WTC11 (cell line): ENCODE data around the gene HPN. TPM values are rescaled to one million over a fixed set of nuclear protein-coding genes. Genes with fewer than 3 reads are reported as not detected.

ENCODE experiments used
- ATAC-seq: fragments of 200-7000 bp; cut with Tn5 transposase; 2 replicates; pipeline ENCODE4 v1.10.0; 2021; ENCODE audit warnings: mild to moderate bottlenecking, moderate library complexity
- CTCF ChIA-PET: fragments of 300-600 bp; sonication (Branson Sonifier 250); formaldehyde crosslinking; loops from one replicate; lab custom pipeline; 2021; ENCODE audit warnings: antibody characterized with exemption; lab: Charles Lee
- POLR2A ChIA-PET: fragments of 350-600 bp; sonication (Branson Sonifier 250); formaldehyde crosslinking; loops from one replicate; lab custom pipeline; 2021; ENCODE audit warnings: antibody characterized with exemption; lab: Charles Lee
- DNase-seq: peaks from one replicate; pipeline ENCODE4 v3.0.0; 2021; ENCODE audit warnings: low spot score
- H3K27ac Mint-ChIP-seq: 2 replicates; pipeline ENCODE4 v1.8.0; 2021; ENCODE audit warnings: mixed read lengths
- H3K27me3 Mint-ChIP-seq: 2 replicates; pipeline ENCODE4 v1.8.0; 2021; ENCODE audit warnings: low read depth, mild to moderate bottlenecking, moderate library complexity, mixed read lengths
- H3K36me3 Mint-ChIP-seq: 2 replicates; pipeline ENCODE4 v1.8.0; 2021; ENCODE audit warnings: mixed read lengths
- H3K4me1 Mint-ChIP-seq: 2 replicates; pipeline ENCODE4 v1.8.0; 2022; ENCODE audit warnings: mixed read lengths
- H3K4me3 Mint-ChIP-seq: 2 replicates; pipeline ENCODE4 v1.8.0; 2021; ENCODE audit warnings: mild to moderate bottlenecking, moderate library complexity, mixed read lengths
- H3K9me3 Mint-ChIP-seq: 2 replicates; pipeline ENCODE4 v1.8.0; 2021; ENCODE audit warnings: mixed read lengths
- ATF1 ChIP-seq: sonication (generic); formaldehyde crosslinking; IDR thresholded peaks from 2 replicates; pipeline ENCODE4 v1.8.1; 2023; ENCODE audit warnings: mild to moderate bottlenecking, moderate library complexity, missing genetic modification reagents
- CREB1 ChIP-seq: sonication (generic); formaldehyde crosslinking; IDR thresholded peaks from 2 replicates; pipeline ENCODE4 v1.8.0; 2023; ENCODE audit warnings: mild to moderate bottlenecking, missing genetic modification reagents
- CTCF ChIP-seq: fragments of 200-600 bp; IDR thresholded peaks from 2 replicates; pipeline ENCODE4 v1.8.0; 2022; ENCODE audit warnings: antibody characterized with exemption
- EMX1 ChIP-seq: fragments of 250-450 bp; sonication (Bioruptor Pico); IDR thresholded peaks from 2 replicates; pipeline ENCODE4 v1.8.0; 2021; ENCODE audit warnings: mild to moderate bottlenecking
- FOXP1 ChIP-seq: sonication (generic); formaldehyde crosslinking; IDR thresholded peaks from 2 replicates; pipeline ENCODE4 v1.8.0; 2022; ENCODE audit warnings: missing genetic modification reagents, mild to moderate bottlenecking, moderate library complexity, borderline replicate concordance
- GABPB1 ChIP-seq: sonication (generic); formaldehyde crosslinking; IDR thresholded peaks from 2 replicates; pipeline ENCODE4 v1.8.1; 2023; ENCODE audit warnings: mild to moderate bottlenecking, missing genetic modification reagents
- GTF2I ChIP-seq: fragments of 250-450 bp; sonication (Bioruptor Pico); conservative IDR thresholded peaks from 2 replicates; pipeline ENCODE4 v1.4.0; 2021; ENCODE audit warnings: mild to moderate bottlenecking
- NFATC4 ChIP-seq: fragments of 250-450 bp; sonication (Bioruptor Pico); IDR thresholded peaks from 2 replicates; pipeline ENCODE4 v1.9.0; 2021; ENCODE audit warnings: mild to moderate bottlenecking
- NFE2L1 ChIP-seq: sonication (generic); formaldehyde crosslinking; IDR thresholded peaks from 2 replicates; pipeline ENCODE4 v1.8.1; 2023; ENCODE audit warnings: missing genetic modification reagents
- NFYB ChIP-seq: sonication (generic); formaldehyde crosslinking; conservative IDR thresholded peaks from 2 replicates; pipeline ENCODE4 v1.8.0; 2022; ENCODE audit warnings: low read depth, missing genetic modification reagents
- NR2C2 ChIP-seq: sonication (generic); formaldehyde crosslinking; IDR thresholded peaks from 2 replicates; pipeline ENCODE4 v1.8.0; 2022; ENCODE audit warnings: mild to moderate bottlenecking, missing genetic modification reagents
- NR3C1 ChIP-seq: sonication (generic); formaldehyde crosslinking; conservative IDR thresholded peaks from 2 replicates; pipeline ENCODE4 v1.8.1; 2023; ENCODE audit warnings: low read depth, mild to moderate bottlenecking, missing genetic modification reagents
- TCF7 ChIP-seq: sonication (generic); formaldehyde crosslinking; IDR thresholded peaks from 2 replicates; pipeline ENCODE4 v1.8.0; 2022; ENCODE audit warnings: mild to moderate bottlenecking, low read depth, missing genetic modification reagents, moderate library complexity
- TEAD1 ChIP-seq: sonication (generic); formaldehyde crosslinking; IDR thresholded peaks from 2 replicates; pipeline ENCODE4 v1.8.0; 2022; ENCODE audit warnings: mild to moderate bottlenecking, missing genetic modification reagents
- TEAD4 ChIP-seq: sonication (generic); formaldehyde crosslinking; IDR thresholded peaks from 2 replicates; pipeline ENCODE4 v1.8.0; 2022; ENCODE audit warnings: mild to moderate bottlenecking, missing genetic modification reagents
- ZNF263 ChIP-seq: sonication (generic); formaldehyde crosslinking; IDR thresholded peaks from 2 replicates; pipeline ENCODE4 v1.8.1; 2022; ENCODE audit warnings: low read depth, mild to moderate bottlenecking, moderate library complexity, missing genetic modification reagents
- ZNF423 ChIP-seq: fragments of 250-450 bp; sonication (Bioruptor Pico); IDR thresholded peaks from 2 replicates; pipeline ENCODE4 v2.1.2; 2022; ENCODE audit warnings: mild to moderate bottlenecking, moderate library complexity
- total RNA-seq: library from RNA; stranded (reverse); gene quantifications from 3 replicates; pipeline ENCODE4 v1.2.3, GENCODE V29; 2021
- TF ChIP-seq, protein P1 (sequence below): sonication (generic); formaldehyde crosslinking; IDR thresholded peaks from 2 replicates; pipeline ENCODE4 v1.8.1; 2023; ENCODE audit warnings: mild to moderate bottlenecking, missing genetic modification reagents
- TF ChIP-seq, protein P2 (sequence below): fragments of 250-450 bp; sonication (Bioruptor Pico); IDR thresholded peaks from 2 replicates; pipeline ENCODE4 v1.9.0; 2021; ENCODE audit warnings: mild to moderate bottlenecking
- TF ChIP-seq, protein P3 (sequence below): fragments of 250-450 bp; sonication (Bioruptor Pico); IDR thresholded peaks from 2 replicates; pipeline ENCODE4 v2.1.2; 2022; ENCODE audit warnings: mild to moderate bottlenecking, moderate library complexity
- TF ChIP-seq, protein P4 (sequence below): sonication (generic); formaldehyde crosslinking; IDR thresholded peaks from 2 replicates; pipeline ENCODE4 v1.8.0; 2023; ENCODE audit warnings: mild to moderate bottlenecking, missing genetic modification reagents

HPN gene
- total RNA-seq, 1 experiment from 2014 or later: 20.8 TPM

- no peak for ATAC-seq
- DNase-seq: no peak
- CTCF ChIA-PET: interaction anchor here (1.9 to 3.1 kb wide), 2 partner anchors 16 to 81 kb away, joined by 9 to 16 read pairs; no protein-coding TSS in a partner anchor
Observed at GRCh38 chr19:35059799-35060091, 18.2 kb downstream of the HPN start.

GRCh38 chr19:35060160-35060855 is 18.8 kb downstream of the HPN start:
- Mint-ChIP-seq H3K27me3 (peaks cover 28% of the 10 kb centered on the region), H3K9me3 (no peaks in the 10 kb centered on the region), H3K36me3 (no peaks in the 10 kb centered on the region), H3K27ac (no peak overlapping the region), H3K4me1 (peaks cover 14% of the 10 kb centered on the region), H3K4me3 (no peak overlapping the region)
- no peak for DNase-seq
- ChIA-PET POLR2A (no interaction called here), CTCF (interaction anchor here (1.9 to 3.1 kb wide), 2 partner anchors 16 to 81 kb away, joined by 9 to 16 read pairs; no protein-coding TSS in a partner anchor)
- ATAC-seq: no peak
- no peak for TF ChIP-seq TEAD4
- TF ChIP-seq, protein P1, sequence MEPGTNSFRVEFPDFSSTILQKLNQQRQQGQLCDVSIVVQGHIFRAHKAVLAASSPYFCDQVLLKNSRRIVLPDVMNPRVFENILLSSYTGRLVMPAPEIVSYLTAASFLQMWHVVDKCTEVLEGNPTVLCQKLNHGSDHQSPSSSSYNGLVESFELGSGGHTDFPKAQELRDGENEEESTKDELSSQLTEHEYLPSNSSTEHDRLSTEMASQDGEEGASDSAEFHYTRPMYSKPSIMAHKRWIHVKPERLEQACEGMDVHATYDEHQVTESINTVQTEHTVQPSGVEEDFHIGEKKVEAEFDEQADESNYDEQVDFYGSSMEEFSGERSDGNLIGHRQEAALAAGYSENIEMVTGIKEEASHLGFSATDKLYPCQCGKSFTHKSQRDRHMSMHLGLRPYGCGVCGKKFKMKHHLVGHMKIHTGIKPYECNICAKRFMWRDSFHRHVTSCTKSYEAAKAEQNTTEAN (CRISPR knock-in tag): no peak
- no peak for TF ChIP-seq ZNF263
- no peak for TF ChIP-seq TCF7 (CRISPR knock-in tag)
- TF ChIP-seq, protein P2, sequence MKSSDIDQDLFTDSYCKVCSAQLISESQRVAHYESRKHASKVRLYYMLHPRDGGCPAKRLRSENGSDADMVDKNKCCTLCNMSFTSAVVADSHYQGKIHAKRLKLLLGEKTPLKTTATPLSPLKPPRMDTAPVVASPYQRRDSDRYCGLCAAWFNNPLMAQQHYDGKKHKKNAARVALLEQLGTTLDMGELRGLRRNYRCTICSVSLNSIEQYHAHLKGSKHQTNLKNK (CRISPR knock-in tag): no peak
- TF ChIP-seq NFYB (CRISPR knock-in tag): no peak
- TF ChIP-seq, protein P3, sequence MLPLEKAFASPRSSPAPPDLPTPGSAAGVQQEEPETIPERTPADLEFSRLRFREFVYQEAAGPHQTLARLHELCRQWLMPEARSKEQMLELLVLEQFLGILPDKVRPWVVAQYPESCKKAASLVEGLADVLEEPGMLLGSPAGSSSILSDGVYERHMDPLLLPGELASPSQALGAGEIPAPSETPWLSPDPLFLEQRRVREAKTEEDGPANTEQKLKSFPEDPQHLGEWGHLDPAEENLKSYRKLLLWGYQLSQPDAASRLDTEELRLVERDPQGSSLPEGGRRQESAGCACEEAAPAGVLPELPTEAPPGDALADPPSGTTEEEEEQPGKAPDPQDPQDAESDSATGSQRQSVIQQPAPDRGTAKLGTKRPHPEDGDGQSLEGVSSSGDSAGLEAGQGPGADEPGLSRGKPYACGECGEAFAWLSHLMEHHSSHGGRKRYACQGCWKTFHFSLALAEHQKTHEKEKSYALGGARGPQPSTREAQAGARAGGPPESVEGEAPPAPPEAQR (CRISPR knock-in tag): no peak
- no peak for TF ChIP-seq CREB1 (CRISPR knock-in tag)
- no peak for TF ChIP-seq EMX1 (CRISPR knock-in tag)
- TF ChIP-seq NR2C2 (CRISPR knock-in tag): no peak
- TF ChIP-seq GABPB1 (CRISPR knock-in tag): no peak
- TF ChIP-seq, protein P4, sequence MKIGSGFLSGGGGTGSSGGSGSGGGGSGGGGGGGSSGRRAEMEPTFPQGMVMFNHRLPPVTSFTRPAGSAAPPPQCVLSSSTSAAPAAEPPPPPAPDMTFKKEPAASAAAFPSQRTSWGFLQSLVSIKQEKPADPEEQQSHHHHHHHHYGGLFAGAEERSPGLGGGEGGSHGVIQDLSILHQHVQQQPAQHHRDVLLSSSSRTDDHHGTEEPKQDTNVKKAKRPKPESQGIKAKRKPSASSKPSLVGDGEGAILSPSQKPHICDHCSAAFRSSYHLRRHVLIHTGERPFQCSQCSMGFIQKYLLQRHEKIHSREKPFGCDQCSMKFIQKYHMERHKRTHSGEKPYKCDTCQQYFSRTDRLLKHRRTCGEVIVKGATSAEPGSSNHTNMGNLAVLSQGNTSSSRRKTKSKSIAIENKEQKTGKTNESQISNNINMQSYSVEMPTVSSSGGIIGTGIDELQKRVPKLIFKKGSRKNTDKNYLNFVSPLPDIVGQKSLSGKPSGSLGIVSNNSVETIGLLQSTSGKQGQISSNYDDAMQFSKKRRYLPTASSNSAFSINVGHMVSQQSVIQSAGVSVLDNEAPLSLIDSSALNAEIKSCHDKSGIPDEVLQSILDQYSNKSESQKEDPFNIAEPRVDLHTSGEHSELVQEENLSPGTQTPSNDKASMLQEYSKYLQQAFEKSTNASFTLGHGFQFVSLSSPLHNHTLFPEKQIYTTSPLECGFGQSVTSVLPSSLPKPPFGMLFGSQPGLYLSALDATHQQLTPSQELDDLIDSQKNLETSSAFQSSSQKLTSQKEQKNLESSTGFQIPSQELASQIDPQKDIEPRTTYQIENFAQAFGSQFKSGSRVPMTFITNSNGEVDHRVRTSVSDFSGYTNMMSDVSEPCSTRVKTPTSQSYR (CRISPR knock-in tag): no peak
- TF ChIP-seq NFATC4 (CRISPR knock-in tag): no peak
- no peak for TF ChIP-seq TEAD1 (CRISPR knock-in tag)

More at GRCh38 chr19:35059799-35060091, 18.2 kb downstream of the HPN start:
- Mint-ChIP-seq H3K27me3 (peaks cover 24% of the 10 kb centered on the region), H3K27ac (no peak overlapping the region), H3K9me3 (no peaks in the 10 kb centered on the region)
- TF ChIP-seq CTCF (no peak), ZNF423 (CRISPR knock-in tag) (no peak), GTF2I (CRISPR knock-in tag) (no peak), NFE2L1 (CRISPR knock-in tag) (no peak), NR3C1 (CRISPR knock-in tag) (no peak), FOXP1 (CRISPR knock-in tag) (no peak), ATF1 (CRISPR knock-in tag) (no peak)
- TF ChIP-seq, protein P3 (CRISPR knock-in tag): no peak
- TF ChIP-seq, all 79 proteins: peak for 0
- Mint-ChIP-seq H3K36me3 (no peaks in the 10 kb centered on the region), H3K4me3 (no peak overlapping the region), H3K4me1 (peaks cover 15% of the 10 kb centered on the region)
- POLR2A ChIA-PET: no interaction called here
